HG03442 (cell line): ENCODE results near the gene FBXO34.
A peak's percentile ranks its signal among the peaks of the same experiment; 100 is the strongest.
"Not testable (repeated sequence)": the region's sequence is repeated elsewhere in the genome, so short reads cannot be mapped to it uniquely, and the experiment has no call there.

ENCODE experiments used
- ATAC-seq: cut with Tn5 transposase; IDR thresholded peaks from one replicate; pipeline ENCODE4 v1.9.1; 2021; ENCODE audit warnings: mild to moderate bottlenecking, moderate library complexity; ENCODE audit not compliant: unreplicated experiment

FBXO34 gene

DNA sequence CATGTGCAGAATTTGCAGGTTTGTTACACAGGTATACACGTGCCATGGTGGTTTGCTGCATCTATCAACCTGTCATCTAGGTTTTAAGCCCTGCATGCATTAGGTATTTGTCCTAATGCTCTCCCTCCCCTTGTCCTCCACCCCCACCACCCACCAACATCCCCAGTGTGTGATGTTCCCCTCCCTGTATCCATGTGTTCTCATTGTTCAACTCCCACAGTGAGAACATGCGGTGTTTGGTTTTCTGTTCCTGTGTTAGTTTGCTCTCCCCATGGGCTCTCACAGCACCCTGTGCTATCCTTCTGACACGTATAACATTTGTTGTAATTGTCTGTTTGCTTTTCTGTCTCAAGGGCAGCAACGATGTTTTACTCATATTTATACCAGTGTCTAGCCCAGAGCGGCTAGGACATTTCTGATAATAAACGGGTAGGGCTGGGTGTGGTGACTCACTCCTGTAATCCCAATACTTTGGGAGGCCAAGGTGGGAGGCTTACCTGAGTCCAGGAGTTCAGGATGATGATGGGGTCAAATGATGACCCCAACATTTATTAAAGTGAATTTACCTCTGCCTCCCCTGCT is 73.5 kb downstream of the FBXO34 start:
- ATAC-seq, result not testable (repeated sequence)

DNA sequence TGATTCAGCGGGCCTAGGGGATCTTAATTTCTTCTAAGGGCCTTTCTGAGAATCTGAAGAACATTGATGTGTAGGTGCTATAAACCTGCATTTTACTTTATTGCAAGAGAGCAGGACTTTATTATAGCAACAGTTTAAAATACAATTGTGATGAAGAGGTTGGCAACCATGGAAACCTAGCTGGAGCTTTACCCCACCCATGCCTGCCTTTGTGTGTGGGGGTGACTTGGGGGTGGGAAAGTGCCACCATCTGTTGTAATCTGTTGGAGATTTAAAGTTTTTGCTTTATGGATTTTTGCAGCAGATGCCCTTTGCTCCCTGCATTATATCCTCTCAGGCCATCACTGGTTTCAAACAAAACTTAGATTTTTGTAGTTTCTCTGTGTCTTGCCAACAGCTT is 75.8 kb downstream of the FBXO34 start:
- no peak for ATAC-seq

DNA sequence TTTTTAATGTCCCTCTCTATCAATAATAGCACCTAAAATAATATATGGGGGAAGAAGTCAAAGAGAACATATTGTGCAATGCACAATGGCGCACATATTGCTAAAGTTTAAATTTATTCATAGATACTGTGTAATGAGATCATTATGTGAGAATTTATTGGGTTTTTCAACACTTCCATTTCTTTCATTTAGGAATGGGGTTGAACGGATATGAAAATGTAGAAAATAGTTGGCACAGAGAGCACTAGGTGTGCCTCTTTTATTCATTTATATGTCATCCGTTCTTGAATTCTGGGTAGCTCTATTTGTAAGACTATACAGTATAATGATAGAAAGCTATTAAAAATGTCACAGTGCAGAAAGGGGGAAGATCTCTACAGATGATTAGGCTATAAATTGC is 76.5 kb downstream of the FBXO34 start:
- no peak for ATAC-seq

DNA sequence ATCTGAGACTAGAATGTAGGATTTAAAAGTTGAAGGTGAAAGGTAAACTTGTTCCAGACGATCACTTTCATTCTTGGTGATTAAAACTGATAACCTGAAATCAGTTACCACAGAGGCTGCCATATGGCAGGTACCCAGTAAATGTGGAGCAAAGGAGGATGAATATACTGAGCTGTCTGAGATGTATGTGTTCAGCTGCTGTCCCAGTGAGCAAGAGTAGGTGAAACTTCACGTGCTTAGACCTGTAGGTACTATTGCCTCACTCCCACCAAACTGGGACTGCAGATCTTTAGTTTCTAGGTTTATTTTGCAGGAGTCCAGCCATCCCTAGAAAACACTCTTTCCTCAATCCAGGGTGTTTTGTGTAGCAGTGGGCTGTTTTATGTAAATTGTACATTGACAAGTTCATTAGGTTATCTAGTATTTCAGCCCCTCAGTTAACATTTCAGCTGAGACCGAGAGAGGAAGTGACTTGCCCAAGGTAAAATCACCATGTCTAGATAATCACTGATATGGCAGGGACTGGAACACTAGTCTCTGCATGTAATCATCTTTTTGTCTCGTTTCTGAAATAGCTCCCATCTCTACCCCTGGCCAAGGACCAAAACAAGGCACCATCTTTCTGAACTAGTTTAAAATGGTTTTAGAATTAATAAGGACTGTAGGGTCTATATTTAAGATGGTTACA is 77.7 kb downstream of the FBXO34 start:
- peak; percentile 64 for ATAC-seq

DNA sequence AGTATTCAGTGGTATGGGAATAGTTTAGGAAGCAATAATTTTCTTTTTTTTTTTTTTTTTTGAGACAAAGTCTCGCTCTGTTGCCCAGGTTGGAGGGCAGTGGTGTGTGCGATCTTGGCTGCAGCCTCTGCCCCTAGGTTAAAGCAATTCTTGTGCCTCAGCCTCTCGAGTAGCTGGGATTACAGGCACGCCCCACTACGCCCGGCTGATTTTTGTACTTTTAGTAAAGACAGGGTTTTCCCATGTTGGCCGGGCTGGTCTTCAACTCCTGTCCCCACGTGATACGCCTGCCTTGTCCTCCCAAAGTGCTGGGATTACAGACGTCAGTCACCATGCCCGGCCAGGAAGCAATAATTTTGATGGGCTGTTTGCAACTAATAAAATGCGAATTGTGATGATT is 78.3 kb downstream of the FBXO34 start:
- ATAC-seq, result no peak

DNA sequence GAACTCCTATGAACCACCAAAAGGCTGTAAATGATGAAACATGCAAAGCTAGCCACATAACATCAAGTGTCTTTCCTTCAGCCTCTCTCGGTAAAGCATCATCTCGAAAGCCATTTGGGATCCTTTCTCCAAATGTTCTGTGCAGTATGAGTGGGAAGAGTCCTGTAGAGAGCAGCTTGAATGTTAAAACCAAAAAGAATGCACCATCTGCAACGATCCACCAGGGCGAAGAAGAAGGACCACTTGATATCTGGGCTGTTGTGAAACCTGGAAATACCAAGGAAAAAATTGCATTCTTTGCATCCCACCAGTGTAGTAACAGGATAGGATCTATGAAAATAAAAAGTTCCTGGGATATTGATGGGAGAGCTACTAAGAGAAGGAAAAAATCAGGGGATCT is 79.2 kb downstream of the FBXO34 start:
- ATAC-seq, result no peak

DNA sequence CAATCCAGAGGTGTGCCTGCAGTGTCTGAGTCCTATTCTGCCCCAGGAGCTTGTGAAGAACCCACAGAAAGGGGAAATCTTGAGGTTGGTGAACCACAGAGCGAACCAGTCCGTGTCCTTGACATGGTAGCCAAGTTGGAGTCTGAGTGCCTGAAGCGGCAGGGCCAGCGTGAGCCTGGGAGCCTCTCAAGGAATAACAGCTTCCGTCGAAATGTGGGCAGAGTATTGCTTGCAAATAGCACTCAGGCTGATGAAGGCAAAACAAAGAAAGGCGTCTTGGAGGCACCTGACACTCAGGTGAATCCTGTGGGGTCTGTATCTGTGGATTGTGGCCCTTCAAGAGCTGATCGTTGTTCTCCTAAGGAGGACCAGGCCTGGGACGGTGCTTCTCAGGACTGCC is 79.9 kb downstream of the FBXO34 start:
- ATAC-seq, result no peak

DNA sequence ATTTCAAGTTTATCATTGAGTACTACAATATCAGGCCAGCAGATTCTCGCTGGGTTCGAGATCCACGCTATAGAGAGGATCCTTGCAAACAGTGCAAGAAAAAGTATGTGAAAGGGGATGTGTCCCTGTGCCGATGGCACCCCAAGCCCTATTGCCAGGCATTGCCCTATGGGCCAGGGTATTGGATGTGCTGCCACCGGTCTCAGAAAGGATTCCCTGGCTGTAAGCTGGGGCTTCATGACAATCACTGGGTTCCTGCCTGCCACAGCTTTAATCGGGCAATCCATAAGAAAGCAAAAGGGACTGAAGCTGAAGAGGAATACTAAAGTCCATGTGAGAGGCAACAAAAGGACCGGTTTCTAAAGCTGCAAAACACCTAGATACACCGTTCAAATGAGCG is 81.0 kb downstream of the FBXO34 start:
- ATAC-seq, result no peak

DNA sequence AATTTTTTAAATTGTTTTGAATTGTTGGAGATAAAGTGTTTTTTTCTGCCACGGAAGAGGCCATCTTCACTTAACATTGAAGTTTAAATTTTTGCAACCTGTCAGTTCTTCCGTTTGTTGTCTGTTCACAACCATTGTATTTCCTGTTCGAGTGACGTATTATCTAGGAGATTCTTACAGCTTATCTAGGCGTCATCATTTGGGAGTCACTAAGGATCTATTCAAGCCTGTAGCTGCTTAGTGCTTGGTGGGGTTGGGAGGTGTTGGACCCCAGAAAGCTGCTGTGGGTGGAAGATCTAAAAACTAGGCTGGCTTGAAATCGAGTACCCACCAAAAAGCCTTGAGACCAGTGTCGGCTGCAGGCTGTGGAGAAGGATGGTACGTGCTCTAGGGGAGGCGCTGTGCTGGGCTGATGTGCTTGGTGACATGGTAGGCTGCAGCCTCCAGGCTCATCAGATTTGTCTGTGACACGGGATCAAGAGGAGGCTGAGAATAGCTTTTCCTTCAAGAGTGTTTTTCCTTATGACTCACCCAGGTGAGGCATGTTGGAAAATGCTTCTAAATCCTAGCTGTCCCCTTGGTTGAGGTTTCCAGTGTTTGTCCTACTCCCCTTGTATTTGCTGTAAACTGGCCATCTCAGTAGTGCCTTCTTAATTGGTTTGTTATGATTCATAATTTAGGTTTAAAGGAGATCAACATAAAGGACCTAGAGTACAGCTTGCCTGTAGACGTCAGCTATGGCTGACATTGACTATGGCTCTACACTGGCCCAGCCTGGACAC is 82.7 kb downstream of the FBXO34 start:
- ATAC-seq, result no peak

DNA sequence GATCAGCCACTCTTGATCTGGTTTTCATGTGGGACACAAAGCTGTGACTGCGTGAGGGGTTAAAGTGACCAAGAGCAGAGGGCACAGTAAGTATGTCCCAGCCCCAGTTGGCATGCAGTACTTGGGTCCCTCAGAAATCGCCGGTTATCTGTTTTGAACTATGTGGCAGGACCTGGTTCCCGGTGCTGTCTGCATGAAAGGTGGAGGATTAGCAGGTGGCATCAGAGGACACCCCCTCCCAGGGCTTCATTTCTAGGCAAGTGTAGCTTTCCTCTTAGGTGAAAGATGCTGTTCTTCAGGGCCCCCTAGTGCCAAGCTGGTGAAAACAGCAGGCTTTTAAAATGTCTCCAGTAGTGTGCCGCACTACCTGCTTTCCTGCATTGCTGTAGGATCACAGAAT is 83.3 kb downstream of the FBXO34 start:
- peak; percentile 76 for ATAC-seq

DNA sequence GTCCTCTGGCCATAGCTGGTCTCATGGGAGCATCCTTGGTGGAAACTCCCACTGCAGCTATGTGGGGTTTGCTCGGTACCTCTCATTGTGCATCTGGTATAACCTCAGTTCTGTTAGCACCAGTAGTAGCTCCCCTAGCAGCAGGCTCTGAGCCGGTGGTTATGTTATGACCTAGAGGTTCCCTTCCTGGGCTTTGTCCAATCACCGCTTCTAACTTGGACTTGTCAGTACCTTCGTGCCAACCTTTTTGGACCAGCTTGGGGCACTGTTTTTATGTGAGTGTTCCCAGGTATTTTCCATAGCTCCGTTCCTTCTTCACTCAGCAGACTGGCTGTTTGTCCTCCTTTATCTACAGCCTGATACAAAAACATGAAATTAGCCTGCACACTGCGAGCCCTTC is 84.7 kb downstream of the FBXO34 start:
- no peak for ATAC-seq

DNA sequence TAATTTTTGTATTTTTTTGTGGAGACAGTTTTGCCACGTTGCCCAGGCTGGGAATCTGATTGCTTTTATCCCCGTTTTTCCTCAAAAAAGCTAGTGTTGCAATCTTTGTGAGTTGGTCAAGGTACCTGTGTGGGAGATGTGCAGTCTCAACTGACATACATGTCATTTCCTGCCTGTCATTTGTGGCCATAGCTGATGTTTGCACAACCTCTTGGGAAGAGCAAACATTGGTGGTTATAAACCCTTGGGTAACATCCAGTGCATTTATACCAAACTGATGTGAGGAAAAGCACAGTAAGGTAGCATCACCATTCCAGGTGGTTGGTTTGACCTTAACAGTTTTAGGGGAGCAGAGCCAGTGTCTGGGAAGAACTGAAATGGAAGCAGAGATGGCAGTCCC is 85.7 kb downstream of the FBXO34 start:
- ATAC-seq, result no peak

DNA sequence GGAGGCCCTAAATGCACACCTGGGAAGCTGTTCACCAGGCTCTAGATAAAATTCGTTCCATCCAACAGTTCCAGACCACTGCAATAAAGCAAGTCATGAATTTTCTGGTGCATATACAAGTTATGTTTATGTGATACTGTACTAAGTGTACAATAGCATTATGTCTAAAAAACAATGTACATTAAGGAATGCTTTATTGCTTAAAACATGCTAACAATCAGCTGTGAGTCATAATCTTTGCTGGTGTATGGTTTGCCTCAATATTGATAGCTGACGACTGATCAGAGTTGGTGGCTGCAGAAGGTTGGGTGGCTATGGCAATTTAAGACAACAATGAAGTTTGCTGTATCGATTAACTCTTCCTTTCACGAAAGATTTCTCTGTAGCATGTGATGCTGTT is 88.1 kb downstream of the FBXO34 start:
- no peak for ATAC-seq

DNA sequence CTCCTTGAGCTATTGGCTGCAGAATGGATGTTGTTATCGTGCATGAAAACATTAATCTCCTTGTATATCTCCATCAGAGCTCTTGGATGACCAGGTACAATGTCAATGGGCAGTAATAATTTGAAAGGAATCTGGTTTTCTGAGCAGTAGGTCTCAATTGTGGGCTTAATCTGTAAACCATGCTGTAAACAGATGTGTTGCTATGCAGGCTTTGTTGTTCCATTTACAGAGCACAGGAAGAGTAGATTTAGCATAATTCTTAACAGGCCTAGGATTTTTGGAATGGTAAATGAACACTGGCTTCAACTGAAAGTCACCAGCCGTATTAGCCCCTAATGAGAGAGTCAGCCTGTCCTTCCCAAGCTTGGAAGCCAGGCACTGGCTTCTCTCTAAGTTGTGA is 90.0 kb downstream of the FBXO34 start:
- ATAC-seq, result no peak

DNA sequence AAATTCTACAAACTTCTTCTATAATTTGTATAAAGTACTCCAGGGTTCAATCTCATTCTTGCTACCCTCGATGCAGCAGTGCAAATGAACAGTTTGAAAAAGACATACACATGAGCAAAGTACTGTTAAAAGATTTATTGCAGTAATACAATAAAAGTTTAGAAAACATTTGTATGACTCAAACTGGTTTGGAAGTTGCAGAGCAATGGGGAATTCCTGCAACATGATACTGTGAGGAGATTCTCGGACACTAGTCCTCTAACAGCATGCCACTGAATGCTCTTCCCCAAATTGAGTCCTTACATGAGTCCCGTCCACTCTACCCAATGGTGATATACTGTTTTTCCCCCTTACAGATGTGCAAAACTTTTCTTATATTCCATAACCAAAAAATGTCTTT is 95.0 kb downstream of the FBXO34 start:
- no peak for ATAC-seq

DNA sequence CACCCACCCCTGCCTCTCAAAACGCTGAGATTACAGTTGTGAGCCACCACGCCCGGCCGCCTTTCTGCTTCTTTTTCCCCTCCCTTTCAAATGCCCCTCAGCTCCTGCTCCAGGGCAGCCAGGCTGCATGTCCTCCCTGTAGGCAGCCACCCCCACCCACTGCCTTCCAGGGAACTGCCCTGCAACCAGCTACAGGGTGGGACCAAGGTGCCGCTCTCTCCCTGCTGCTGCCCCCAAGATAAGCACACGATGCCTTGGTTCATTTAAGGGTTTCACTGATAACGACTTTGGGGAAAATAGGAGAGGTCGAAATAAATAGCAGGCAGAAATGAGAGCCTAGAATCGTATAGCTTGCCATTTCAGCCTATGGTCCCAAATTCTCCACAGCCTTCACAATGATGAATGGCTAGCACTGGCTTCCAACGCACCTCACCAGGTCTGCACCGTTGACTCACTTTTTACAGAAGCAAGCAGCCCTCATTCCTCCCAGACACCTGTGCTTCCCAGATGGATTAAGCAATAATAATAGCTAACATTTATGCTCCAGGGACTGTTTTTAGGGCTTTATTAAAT is 99.7 kb downstream of the FBXO34 start:
- no peak for ATAC-seq

DNA sequence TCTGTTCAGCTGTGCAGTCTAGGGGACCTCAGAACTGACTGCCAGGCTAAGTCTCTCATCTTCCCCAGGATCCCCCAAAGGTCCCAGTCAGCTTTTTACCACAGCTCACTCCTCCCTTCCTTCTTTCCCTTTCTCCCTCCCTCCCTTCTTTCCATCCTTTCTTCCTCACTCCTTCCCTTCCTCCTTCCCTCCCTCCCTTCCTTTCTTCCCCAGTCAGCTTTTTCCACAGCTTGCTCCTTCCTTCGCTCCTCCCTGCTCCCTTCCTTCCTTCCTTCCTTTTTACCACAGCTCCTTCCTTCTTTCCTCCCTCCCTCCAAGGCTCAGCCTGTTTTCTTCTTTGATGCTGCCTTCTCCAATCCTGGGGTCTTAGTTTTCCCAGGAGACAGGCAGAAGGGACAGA is 101.2 kb downstream of the FBXO34 start:
- no peak for ATAC-seq

DNA sequence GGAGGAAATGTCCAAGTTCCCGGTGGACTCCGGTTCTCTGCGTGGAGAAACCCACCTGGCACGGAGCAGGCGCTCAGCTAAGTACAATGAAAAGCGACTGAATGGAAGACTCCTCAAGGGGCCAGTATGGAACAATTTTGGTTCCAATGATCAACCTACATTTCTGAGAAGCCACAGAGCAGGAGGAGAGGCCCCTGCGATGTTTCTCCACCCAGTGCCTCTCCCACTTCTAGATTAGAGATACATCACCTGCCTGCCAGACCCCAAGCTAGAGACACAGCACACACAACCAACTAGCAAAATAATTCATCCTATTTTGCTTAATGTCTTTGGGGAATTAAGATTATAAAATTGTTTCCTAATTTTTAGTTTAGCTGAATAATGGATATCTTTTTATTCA is 101.6 kb downstream of the FBXO34 start:
- ATAC-seq, result no peak

DNA sequence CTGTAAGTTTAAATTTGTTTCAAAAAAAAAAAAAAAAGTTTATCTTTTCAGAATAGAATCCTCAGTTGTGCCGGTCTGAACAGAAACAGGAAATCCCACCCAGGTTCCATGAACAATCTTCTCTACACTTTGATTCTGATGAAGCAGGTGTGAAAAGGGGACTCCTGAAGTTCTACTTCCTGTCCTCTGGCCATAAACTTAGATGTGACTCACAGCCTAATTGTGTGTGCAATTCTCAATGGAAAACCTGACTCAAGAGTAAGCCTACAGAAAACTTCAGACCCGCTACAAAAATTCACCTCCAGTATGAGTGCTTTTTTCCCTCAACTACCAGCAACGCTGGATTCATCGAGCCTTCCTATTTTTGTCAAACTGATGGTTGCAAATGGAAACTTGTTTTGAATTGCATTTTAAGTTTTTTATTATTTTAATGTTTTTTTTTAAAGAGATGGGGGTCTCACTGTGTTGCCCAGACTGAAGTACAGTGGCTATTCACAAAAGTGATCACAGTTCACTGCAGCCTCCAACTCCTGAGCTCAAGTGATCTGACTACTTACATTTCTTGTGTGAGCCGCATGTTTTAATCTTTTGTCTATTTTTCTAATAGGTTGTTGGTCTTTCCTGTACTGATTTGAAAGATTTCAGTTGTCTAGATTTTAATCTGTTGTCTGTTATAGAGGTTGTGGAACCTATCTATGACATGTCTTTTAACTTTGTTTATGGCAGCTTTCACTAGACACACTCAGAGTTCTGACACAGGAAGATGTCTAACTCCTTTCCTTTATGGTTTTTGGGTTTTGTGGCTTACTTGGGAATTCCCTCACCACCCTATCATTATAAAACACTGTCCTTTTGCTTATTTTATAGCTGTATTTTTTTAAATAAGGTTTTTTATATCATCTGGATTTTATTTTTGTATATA is 102.8 kb downstream of the FBXO34 start:
- peak; percentile 91 for ATAC-seq

DNA sequence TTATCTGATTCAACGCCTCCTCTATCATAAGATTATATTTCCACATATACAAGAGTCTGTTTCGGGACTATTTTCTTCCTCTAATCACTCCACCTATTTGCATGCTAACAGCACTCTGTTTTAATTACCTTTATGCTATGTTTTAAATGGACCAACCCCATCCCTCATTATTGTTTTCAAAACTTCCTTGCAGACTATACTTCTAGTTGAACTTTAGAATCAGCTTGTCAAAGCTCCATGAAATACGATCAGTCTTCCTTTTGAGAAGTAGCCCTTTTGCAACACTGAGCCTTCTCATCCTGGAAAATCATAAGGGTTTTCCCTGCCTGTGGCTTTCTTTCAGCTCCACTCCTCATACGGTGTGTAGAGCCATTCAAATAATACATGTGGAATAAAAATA is 103.5 kb downstream of the FBXO34 start:
- no peak for ATAC-seq

DNA sequence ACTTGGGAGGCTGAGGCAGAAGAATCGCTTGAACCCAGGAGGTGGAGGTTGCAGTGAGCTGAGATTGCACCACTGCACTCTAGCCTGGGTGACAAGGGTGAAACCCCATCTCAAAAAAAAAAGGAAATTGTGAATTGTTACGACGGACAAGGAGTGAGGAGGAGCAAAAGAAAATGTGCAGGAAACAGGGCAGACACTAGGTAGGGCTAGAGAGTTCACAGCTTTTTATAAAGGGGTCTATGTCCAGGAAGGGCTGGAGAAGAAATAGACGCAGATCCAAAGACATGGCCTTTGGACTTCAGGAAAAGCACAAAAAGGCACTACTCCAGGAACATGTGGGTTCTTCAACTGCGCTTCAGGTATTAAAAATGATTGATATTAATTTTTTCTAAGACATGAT is 106.0 kb downstream of the FBXO34 start:
- ATAC-seq, result no peak
